Thyroid gland (tissue), 4 donors: Measurements from ENCODE around the gene KLHL35.

Source experiments
- POLR2A ChIP-seq, 2 donors: fragments of 450-650 bp; IDR thresholded peaks; one replicate each; pipeline ENCODE4 v1.6.1; 2017; ENCODE audit warnings: antibody characterized with exemption in 2 of 2, mild to moderate bottlenecking in 2 of 2, moderate library complexity in 1 of 2
- TF ChIP-seq, protein P1 (sequence below), 6 experiments: fragments of 200-600 bp in 3 of 6; fragments of 450-650 bp in 3 of 6; sonication (generic) in 3 of 6; IDR thresholded peaks; one replicate each; pipeline ENCODE4 v1.5.1; 2016 to 2019; ENCODE audit warnings: antibody characterized with exemption in 6 of 6, mild to moderate bottlenecking in 2 of 6, inconsistent platforms in 1 of 6, moderate library complexity in 1 of 6

DNA sequence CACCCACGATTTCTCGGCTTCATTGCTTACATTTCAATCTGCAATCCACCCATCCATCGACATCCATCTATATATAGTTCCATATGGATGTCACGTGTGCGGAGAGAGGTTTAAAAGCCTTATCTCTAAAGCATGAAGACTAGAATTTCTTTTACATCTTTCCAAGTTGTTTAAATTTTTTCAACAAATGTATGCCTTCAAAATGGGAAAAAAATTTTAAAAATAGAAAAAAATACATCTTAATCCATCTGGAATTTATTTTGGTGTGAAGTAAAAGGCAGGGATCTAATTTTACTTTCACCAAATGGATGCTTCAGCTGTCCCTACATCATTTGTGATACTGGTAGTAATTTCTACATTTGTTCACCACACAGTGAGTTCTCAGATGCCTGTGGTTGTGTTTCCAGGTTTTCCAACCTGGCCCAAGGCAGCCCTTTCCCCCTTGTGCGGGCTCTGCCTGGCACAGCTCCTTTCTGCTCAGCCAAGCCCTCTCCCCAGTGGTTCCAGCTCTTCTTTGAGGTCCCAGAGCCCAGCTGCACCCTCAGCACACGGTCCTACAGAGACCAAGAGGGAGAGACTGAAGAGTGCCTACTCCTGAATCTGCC lies 37.6 kb upstream of the KLHL35 start:
- TF ChIP-seq, protein P1, sequence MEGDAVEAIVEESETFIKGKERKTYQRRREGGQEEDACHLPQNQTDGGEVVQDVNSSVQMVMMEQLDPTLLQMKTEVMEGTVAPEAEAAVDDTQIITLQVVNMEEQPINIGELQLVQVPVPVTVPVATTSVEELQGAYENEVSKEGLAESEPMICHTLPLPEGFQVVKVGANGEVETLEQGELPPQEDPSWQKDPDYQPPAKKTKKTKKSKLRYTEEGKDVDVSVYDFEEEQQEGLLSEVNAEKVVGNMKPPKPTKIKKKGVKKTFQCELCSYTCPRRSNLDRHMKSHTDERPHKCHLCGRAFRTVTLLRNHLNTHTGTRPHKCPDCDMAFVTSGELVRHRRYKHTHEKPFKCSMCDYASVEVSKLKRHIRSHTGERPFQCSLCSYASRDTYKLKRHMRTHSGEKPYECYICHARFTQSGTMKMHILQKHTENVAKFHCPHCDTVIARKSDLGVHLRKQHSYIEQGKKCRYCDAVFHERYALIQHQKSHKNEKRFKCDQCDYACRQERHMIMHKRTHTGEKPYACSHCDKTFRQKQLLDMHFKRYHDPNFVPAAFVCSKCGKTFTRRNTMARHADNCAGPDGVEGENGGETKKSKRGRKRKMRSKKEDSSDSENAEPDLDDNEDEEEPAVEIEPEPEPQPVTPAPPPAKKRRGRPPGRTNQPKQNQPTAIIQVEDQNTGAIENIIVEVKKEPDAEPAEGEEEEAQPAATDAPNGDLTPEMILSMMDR (IDR thresholded peaks at IDR 0.05) = no peak
- no peak for TF ChIP-seq POLR2A (IDR thresholded peaks at IDR 0.05)
